GM19025 (cell line): Measurements from ENCODE around the gene DCST1.
A peak's percentile ranks its signal among the peaks of the same experiment; 100 is the strongest.

Source experiments
- ATAC-seq: cut with Tn5 transposase; IDR thresholded peaks from one replicate; pipeline ENCODE4 v1.9.1; 2021; ENCODE audit warnings: mild to moderate bottlenecking, low read depth, moderate library complexity; ENCODE audit not compliant: unreplicated experiment

Gene DCST1

DNA sequence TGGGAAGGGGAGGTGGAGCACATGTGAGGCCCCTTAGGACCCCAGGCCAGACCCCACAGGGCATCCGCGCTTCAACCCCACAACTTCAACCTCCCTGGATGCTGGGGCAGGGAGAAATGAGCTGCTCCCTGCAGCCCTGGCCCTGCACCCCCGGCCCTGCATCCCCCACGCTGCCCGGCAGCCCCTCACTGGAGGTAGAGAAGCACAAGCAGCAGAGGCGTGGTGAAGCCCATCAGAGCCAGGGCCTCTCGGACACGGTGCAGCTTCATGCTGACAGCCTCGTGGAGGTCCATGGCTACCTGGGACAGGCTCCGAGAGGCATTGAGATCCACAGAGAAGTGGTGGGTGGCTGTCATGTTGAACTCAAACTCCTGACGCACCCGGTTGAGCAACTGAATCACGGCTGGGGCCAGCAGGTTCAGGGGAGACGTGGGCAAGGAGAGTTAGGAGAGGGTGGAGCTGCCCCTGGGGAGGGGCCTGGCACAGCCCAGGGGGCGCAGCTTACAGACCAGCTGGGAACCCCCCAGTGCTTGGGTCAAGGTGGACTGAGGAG lies 3.3 kb upstream of the DCST1 start:
- ATAC-seq, result no peak

DNA sequence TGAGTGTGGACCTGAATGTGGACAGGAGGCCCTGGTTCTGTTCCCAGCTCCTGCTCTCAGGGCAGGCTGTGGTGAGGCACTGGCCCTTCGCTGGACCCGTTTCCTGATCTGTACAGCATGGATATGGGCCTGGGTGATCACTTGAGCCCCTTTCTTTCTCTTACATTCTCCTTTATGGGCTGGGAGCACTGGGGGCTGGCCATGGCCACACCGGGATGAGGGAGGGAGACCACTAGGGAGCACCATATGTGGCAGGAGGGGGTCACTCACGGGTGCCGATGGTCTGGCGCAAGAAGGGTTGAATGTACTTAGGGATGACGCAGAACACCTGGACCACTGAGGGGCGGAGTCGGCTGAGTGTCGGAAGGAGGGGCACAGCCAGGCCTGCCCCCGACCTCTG lies 2.7 kb upstream of the DCST1 start:
- no peak for ATAC-seq

DNA sequence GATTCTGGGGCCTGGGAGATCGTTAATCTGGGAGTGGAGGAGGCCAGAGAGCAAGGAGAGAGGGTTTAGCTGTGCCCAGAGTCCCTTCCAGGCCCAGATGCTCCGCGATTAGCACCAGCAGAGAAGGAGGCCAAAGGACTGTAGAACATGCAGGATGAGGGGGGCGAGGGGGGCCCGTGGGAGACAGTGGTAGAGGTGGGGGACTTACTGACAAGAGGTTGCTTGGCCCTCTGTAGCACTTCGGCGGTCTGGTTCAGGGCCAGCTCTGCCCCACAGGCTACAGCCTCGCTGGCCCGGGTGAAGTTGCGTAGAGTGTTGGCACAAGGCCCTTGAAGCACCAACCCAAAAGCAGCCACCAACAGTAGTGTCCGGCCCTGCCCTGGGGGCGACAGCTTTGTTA lies 738 bp upstream of the DCST1 start:
- ATAC-seq, result no peak

DNA sequence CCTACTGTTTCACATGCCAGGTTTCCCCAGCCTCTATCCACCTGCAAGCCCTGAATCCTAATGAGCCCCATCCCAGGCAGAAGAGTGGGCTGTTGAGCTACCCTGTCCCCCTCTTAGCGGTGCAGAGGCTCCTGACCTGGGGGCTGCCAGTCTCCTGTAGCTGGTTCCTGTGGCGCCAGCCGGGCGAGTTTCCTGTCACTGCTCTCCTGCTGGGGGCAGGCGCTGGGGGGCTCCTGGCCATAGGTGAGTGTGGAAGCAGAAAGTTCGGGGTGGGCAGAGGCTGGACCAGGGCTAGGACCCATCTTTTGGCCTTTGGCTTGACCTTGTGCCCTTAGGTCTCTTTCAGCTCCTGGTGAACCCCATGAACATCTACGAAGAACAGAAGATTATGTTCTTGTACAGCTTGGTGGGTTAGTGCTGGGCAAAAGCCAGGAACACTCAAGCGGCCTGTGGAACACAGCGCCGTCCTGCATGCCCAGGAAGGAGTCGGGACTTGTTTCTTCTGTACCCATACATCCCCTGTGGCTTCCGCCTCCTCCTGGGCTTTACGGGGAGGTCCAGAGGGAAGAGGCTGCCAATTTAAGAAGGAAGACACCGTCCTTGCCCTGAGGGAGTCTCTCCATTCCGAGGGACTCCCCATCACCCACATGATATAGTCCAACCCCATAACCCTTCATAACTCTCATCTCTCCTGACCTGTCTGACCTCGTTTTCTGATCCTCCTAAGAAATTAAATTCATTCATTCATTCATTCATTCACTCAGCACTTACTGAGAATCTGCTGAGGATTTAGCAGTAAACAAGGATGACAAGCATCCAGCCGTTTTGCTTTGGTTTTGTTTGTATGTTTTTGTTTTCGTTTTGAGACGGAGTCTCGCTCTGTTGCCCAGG lies 939 bp downstream of the DCST1 start:
- ATAC-seq, result no peak

DNA sequence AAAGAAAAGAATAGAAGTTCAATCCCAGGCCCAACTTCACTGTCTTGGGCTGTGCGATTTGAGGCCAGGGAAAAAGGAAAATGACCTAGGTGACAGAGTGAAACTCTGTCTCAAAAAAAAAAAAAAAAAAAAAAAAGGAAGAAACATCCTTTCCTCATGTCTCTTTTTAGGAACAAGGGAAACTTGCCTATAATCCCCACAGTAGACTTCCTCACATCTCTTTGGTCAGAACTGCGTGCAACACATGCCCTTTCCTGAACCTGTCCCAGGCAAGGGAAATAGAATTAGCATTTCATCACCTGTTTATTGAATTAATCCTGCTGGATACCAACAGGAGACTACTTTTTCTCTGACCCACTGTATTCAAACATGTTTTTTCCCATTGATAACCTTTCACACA lies 2.3 kb downstream of the DCST1 start:
- no peak for ATAC-seq

DNA sequence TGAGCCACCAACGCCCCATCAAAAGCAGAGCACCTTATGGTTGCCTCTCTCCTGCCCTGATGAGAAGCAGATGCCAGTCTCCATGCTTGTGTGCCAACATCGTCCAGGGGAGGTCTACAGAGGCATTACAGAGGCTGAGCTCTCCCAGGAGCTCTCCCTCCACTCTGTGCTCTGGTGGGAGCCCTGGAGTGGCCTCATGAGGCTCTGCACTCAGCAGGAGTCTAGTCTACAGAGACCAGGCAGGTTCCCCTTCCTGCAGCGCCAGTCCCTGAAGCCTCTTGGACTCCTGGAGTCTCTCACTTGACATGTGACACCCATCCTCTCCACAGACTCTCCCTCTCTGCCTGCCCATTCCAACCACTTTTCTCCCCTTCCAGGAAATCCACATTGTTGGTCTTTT lies 3.4 kb downstream of the DCST1 start:
- ATAC-seq, result no peak

DNA sequence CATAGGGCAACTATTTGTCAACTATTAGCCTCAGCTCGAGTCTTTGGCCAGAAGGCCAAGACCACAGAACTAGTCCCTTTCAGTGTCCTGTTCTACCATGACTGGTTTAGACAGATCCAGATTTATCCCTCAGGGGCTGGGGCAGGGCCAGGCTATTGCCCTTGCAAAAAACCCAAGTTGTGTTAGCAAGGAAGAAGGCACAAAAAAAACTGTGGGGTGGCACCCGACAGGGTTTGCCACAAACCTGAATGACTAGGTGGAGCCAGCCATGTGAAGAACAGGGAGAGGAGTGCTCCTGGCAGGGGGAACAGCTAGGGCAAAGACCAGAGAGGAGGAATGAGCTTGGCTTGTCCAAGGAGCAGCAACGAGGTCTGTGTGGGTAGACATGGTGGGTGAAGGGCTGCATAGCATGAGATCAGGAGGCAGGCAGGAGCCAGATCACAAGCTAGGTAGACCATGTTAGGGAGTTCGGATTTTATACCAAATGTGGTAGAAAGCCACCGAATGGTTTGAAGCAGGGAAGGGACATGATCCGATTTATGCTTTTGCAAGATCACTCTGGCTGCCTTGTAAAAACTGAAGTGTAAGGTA lies 4.3 kb downstream of the DCST1 start:
- ATAC-seq, result no peak

DNA sequence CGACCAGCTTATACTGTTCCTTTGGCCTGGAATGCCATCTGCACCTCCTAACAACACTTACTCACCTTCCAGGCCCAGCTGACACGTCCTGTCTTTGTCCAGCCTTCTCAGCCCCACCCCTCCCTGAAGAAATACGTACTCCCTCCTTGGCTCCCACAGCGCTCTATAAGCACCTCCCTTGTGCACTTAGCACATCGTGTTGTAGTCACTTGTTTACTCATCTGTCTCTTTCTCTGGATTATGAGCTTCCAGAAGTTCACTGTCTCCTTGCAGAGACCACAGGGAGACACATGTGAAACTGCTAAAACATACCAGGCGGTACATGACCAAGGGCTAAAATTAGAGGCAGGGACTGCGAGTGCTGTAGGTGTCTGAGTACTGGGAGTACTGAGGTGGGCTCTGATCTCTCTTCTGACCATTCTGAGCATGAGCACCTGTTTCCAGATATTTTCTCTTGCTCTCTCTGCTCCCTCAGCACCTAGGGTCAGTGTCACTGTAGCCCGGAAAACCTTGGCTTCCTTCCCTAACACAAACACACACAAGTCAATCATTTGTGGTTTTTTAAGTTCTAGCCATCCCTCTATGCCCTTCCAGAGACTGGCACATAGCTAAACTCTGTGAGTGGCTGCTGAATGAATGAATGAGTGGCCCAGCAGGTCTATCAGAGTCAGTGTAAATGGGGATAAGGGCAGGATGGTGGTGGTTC lies 5.1 kb downstream of the DCST1 start:
- no peak for ATAC-seq

DNA sequence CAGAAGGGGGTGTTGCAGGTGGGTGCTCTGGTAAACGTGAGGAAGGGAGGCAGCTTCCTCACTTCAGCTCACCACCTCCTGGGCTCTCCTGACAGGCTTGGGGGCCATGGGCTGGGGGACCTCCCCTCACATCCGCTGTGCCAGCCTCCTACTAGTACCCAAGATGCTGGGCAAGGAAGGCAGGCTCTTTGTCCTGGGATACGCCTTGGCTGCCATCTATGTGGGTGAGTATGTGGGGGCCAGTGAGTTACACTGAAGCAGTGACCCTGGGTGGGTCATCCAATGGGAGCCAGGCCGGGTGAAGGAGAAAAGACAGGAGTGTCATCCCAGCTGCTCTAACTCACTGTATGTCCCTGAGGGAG lies 5.7 kb downstream of the DCST1 start:
- no peak for ATAC-seq

DNA sequence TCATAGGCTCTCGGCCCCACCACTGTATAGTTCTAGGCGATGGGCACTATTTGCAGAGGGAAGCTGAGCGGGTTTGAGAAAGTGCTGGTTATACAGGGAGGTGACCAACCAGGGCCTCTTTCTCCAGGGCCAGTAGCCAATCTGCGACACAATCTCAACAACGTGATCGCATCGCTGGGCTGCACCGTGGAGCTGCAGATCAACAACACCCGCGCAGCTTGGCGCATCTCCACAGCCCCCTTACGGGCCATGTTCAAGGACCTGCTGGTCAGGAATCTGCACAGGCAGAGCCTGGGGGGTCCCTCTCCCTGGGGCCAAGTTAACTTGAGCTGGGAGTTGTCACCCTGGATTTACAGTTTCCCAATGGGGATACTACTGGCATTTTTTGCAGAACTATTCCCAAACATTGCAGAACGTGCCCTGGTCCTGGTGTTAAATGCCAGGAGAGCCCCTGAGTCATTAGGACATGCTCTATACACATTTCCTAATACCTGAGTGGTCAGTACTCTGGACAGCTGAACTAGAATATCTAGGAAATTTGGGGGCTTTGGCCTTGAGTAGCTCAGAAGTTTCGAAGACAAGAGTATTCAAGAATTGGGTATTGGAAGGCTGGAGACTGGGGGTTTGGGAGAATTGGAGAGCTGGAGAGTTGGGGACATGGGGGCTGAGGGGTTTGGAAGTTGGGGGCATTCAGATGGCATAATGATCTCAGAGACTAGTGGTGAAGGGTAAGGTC lies 6.9 kb downstream of the DCST1 start:
- no peak for ATAC-seq

DNA sequence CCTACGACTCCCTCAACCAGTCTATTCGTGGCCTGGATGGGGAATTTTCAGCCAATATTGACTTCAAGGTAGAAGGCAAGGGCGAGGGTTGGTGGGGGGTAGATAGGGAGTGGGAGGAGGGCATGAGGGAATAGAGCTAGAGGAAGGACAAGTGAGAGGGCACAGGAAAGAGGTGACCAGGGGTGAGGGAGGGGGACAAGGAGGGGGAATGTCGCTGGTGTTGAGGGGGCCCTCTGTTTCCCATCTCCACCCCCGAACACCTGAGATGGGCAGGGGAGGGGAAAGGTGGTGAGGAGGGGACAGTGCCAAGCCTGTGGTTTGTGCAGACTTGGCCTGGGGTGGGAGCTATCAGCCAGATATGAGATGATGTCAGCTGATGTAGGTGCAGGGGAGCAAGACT lies 9.2 kb downstream of the DCST1 start:
- no peak for ATAC-seq

DNA sequence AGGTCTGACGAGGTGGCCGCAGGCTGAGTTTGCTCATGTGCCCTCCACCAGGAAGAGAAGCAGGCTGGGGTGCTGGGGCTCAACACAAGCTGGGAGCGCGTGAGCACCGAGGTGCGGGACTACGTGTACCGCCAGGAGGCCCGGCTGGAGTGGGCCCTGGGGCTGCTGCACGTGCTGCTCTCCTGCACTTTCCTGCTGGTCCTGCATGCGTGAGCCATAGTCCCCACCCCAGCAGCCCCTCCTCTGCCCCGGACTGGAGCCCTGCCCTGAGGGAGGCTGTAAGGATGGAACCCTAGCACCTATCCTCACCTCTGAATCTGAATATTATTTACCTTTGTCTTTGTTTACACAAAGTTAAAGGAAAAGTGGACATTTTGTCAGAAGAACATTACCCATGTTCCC lies 9.7 kb downstream of the DCST1 start:
- no peak for ATAC-seq

DNA sequence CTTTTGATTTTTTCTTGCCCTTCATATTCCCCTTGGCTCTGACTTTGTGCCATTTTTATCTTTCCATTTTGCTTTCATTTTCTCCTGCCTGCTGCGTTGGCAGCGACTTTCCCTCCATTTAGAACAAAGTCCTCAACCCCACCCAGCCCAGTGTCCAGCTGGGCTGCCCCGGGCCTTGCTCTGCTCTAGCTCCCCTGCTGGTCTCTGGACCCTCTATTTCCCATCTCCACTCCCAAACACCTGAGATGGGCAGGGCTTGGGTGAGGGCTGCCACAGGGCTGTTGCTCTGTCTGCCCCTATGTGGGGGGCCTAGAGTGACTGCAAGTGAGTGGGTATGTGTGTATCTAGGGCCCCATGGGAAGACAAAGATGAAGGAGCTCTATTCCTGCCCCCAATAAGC lies 10.2 kb downstream of the DCST1 start:
- no peak for ATAC-seq

DNA sequence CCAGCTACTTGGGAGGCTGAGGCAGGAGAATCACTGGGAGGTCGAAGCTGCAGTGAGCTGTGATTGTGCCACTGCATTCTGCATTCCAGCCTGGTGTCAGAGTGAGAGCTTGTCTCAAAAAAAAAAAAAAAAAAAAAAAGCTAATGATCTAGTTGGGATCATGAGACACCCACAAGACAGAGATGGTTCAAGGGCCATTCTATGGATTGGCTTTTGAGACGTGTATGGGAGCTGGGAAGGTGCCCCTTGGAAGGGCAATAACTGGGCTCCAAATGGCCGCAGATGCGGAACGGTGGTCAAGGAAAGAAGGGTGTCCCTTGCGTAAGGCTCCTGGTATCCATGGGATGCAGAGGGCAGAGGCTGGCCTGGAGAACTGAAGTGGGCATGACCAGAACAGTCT lies 10.7 kb downstream of the DCST1 start:
- no peak for ATAC-seq

DNA sequence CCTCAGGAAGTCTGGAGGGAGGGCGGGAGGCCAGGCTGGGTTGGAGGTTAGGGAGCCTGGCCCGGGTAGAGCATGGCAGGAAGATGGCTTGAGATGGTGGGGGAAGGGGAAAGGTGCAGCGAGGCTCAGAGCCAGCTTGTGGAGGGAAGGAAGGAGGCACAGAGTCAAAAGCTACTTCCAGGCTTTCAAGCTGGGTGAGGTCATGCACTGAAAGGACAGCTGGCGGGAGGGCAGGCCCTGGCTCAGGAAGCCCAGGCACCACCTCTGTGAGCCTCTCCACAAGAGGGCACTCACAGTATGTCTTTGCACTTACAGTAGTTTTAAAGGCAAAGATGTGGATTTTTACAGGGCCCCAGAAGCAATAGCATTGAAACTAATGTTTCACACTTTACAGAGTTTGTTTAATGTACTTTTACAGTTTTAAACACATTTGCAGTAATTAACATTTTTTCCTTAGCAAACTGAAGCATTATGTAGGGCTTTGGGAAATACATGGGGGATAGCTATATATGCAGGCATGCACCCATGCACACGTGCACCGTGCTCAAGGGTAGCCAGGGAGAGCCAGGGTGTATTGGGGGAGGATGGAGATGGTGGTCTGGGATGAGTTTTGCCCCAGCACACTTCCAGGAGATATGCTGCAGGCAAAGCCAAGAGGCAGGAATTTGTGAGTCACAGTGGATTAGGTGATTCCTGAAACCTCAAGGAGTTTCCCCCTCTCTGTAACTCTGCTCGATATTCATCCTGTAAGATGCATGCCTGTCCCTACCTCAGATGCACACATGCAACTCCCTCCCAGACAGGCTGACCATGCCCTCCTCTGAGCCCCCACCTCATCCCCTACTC lies 11.4 kb downstream of the DCST1 start:
- ATAC-seq, result peak; percentile 55

DNA sequence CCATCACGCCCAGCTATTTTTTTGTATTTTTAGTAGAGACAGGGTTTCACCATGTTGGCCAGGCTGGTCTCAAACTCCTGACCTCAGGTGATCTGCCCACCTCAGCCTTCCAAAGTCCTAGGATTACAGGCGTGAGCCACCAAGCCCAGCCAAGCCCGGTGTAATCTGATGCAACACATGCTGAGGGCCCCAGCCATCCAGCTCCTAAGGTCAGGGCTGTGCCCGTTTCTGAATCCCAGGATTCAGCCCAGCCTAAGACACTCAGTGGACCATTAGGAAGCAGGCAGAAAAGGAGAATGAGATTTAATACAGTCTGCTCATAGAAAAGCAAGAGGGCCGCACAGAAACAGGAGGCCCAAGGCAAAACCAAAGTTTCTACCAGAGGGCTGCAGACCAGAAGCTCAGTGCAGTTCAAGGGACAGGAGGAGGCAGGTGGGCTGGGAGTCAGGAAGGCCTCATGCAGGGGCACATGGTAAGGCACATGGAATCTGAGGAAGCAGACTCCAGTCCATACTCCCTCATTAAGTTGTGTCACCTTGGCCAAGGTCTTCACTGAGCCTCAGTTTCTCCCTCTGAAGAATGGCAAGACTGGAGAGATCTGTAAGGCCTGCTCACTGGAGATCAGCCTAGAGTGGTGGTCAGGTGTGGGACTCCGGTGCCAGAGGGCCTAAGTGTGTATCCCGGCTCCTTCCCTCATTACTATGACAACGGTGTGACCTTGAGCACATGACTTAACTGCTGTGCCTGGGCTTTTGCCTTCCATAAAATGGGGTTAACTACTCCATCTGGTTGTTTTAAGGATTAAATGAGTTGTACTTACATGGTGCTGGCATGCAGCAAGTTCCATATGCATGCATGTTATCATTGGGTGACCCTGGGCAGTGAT lies 15.1 kb downstream of the DCST1 start:
- ATAC-seq, result no peak

DNA sequence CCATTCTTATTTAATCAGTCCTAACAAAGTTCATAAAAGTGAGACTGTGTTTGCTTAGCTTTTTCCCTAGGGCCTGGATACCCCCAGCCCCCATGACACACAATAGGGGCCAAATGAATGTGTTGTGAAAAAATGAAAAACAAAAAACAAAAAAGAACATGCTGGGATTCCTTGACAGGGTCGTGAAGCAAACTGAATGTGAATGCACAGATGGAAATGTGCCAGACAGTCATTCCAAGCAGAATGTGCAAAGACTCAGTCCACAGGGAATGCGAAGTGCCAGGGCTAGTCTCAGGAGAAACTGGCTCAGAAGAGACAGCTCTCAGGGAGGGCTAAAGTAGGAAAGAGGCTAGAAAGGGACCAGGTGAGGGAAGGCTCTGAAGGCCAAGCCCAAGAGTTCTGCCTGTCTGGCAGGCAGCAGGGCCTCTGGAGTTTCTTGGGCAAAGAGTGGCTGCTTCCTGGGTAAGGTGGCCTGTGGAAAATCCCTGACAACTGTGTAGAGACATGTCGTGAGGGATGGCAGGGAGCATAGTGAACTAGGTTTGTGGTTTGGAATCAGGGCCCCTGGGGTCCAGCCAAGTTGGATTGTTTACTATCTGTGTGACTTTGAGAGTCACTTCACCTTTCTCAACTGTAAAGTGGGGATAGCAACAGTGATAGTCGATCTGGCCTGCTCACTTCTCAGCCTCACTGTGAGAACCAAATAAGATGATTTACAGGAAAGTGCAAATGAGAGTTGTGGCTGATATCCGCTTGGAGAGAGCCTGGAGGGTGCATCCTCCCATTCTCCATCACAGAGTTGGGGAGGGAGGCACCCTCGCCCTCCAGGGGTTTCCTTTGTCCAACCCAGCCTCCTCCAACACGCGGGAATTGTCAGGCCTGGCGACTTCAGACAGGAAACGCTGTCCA lies 16.3 kb downstream of the DCST1 start:
- no peak for ATAC-seq
